Keratinocyte (primary cell): ENCODE data around the gene DCDC2. TPM values are rescaled to one million over a fixed set of nuclear protein-coding genes. Genes with fewer than 3 reads are reported as not detected.
A peak's percentile ranks its signal among the peaks of the same experiment; 100 is the strongest.

Source experiments
- DNase-seq: peaks from one replicate; pipeline ENCODE4 v3.0.0-alpha.2; 2011; ENCODE audit warnings: low read depth, missing footprints, low spot score
- FAIRE-seq: peaks from 2 replicates; lab custom pipeline; 2011; peaks lifted over from hg19 to GRCh38; lab: Jason Lieb, UNC
- H2AFZ ChIP-seq: 2 replicates; pipeline ENCODE4 v1.6.0; 2012; ENCODE audit warnings: low read length, control low read depth, inconsistent platforms; ENCODE audit not compliant: control insufficient read depth
- H3K27ac ChIP-seq: 2 replicates; pipeline ENCODE4 v1.5.1; 2011; ENCODE audit warnings: low read length; ENCODE audit not compliant: control insufficient read depth, insufficient read depth
- H3K27me3 ChIP-seq: 3 replicates; pipeline ENCODE4 v1.6.0; 2011; ENCODE audit warnings: low read length; ENCODE audit not compliant: control insufficient read depth, insufficient read depth; ENCODE audit errors: extremely low read depth
- H3K36me3 ChIP-seq, 2 experiments: 2 replicates in 1 of 2; 3 replicates in 1 of 2; pipeline ENCODE4 v1.5.1; 2011; ENCODE audit warnings: low read length in 2 of 2, mild to moderate bottlenecking in 1 of 2; ENCODE audit not compliant: control insufficient read depth in 2 of 2, insufficient read depth in 2 of 2; ENCODE audit errors: extremely low read depth in 1 of 2
- H3K4me1 ChIP-seq: 3 replicates; pipeline ENCODE4 v1.5.1; 2011; ENCODE audit warnings: low read length; ENCODE audit not compliant: control insufficient read depth, insufficient read depth; ENCODE audit errors: extremely low read depth
- H3K4me2 ChIP-seq: 3 replicates; pipeline ENCODE4 v1.6.0; 2011; ENCODE audit warnings: low read depth, low read length; ENCODE audit not compliant: control insufficient read depth, insufficient read depth; ENCODE audit errors: extremely low read depth
- H3K4me3 ChIP-seq, 3 experiments: fragments of 200-600 bp in 1 of 3; sonication (generic) in 1 of 3; 2 replicates in 2 of 3; 3 replicates in 1 of 3; pipeline ENCODE4 v1.5.1; 2011 to 2016; ENCODE audit warnings: low read length in 3 of 3, mild to moderate bottlenecking in 3 of 3, control low read depth in 2 of 3, inconsistent platforms in 1 of 3, low read depth in 1 of 3, mixed read lengths in 1 of 3, mixed run types in 1 of 3, moderate library complexity in 1 of 3; ENCODE audit not compliant: control insufficient read depth in 2 of 3, insufficient read depth in 2 of 3; ENCODE audit errors: extremely low read depth in 1 of 3
- H3K79me2 ChIP-seq: 2 replicates; pipeline ENCODE4 v1.6.0; 2012; ENCODE audit warnings: low read length; ENCODE audit not compliant: control insufficient read depth, insufficient read depth
- H3K9ac ChIP-seq: 3 replicates; pipeline ENCODE4 v1.6.0; 2011; ENCODE audit warnings: low read length; ENCODE audit not compliant: control insufficient read depth, insufficient read depth; ENCODE audit errors: extremely low read depth
- H3K9me1 ChIP-seq: 3 replicates; pipeline ENCODE4 v1.6.0; 2011; ENCODE audit warnings: low read length; ENCODE audit not compliant: control insufficient read depth, insufficient read depth; ENCODE audit errors: extremely low read depth
- H3K9me3 ChIP-seq: 2 replicates; pipeline ENCODE4 v1.5.1; 2012; ENCODE audit warnings: low read depth, low read length; ENCODE audit not compliant: control insufficient read depth
- H4K20me1 ChIP-seq: 3 replicates; pipeline ENCODE4 v1.6.0; 2011; ENCODE audit warnings: low read length; ENCODE audit not compliant: control insufficient read depth, insufficient read depth; ENCODE audit errors: extremely low read depth
- CTCF ChIP-seq, 3 experiments: IDR thresholded peaks in 1 of 3; conservative IDR thresholded peaks in 1 of 3; optimal IDR thresholded peaks in 1 of 3; 2 replicates in 2 of 3; 3 replicates in 1 of 3; pipeline versions ENCODE3 to v1.5.1; 2011; ENCODE audit warnings: low read length in 3 of 3, mild to moderate bottlenecking in 3 of 3, moderate library complexity in 2 of 3, control low read depth in 1 of 3, inconsistent platforms in 1 of 3; ENCODE audit not compliant: insufficient read depth in 2 of 3; ENCODE audit errors: extremely low read depth in 1 of 3
- EZH2 ChIP-seq: IDR thresholded peaks from one replicate; pipeline ENCODE4 v1.6.1; 2012; ENCODE audit warnings: inconsistent platforms, mild to moderate bottlenecking, low read length, moderate library complexity
- dilution Hi-C: fragments of 300-500 bp; cut with MboI; formaldehyde crosslinking; loops from one replicate; pipeline ENCODE4 v1.7.0; 2020; ENCODE audit warnings: low sequenced_read_pairs; ENCODE audit not compliant: extremely low pct_ligation_motif_present
- polyA plus RNA-seq, 5 experiments: library from polyadenylated mRNA; depleted of rRNA in 3 of 5; stranded (reverse) in 3 of 5; stranded (forward) in 1 of 5; unstranded in 1 of 5; fragments of >200 nt; gene quantifications; 1 replicate in 1 of 5; 2 replicates in 3 of 5; 3 replicates in 1 of 5; pipeline versions ENCODE4 v1.2.1 to v1.2.3, GENCODE V29; 2011 to 2012; ENCODE audit warnings: missing spikeins in 2 of 5, low read depth in 1 of 5, low replicate concordance in 1 of 5
- small RNA-seq, 3 experiments: library from RNA; depleted of rRNA; stranded (forward); fragments of <200 nt; gene quantifications; one replicate each; pipeline ENCODE3, GENCODE V24; 2012; ENCODE audit warnings: low read depth in 3 of 3, low replicate concordance in 1 of 3; ENCODE audit not compliant: insufficient read length in 3 of 3

DCDC2 gene
- polyA plus RNA-seq, 1 donor (not counting 4 experiments of a cell fraction or from before 2014, with no cell fraction given), result 0.10 TPM

GRCh38 chr6:24125980-24126379 lies 231.9 kb downstream of the DCDC2 start, which contains the start of gene NRSN1:
NRSN1 (plus strand) TSS chr6:24126215; CDS start chr6:24134328, 8,113 bp downstream.
- FAIRE-seq (no peak), DNase-seq (no peak)
- dilution Hi-C loops, result no loop called here
- H3K79me2 ChIP-seq, result no peaks in the 10 kb centered on the region
- H3K36me3 ChIP-seq, result no peaks in the 10 kb centered on the region
- H3K4me3 ChIP-seq, result no peak within 1 kb of the TSS
- H2AFZ ChIP-seq, result no peak within 1 kb of the TSS
- peaks cover 2% of the 10 kb centered on the region for H3K4me1 ChIP-seq
- no peaks in the 10 kb centered on the region for H3K9me1 ChIP-seq
- no peaks in the 10 kb centered on the region for H4K20me1 ChIP-seq
- H3K27me3 ChIP-seq, result no peaks in the 10 kb centered on the region
- TF ChIP-seq EZH2 (no peak), CTCF (optimal IDR thresholded peaks at IDR 0.05 in 1 of 3, IDR thresholded peaks at IDR 0.05 in 1 of 3, conservative IDR thresholded peaks at IDR 0.05 in 1 of 3; ENCODE audit: extremely low read depth in 1 of 3, insufficient read depth in 2 of 3, low read length in 3 of 3) (no peak)
- no peak within 1 kb of the TSS for H3K9ac ChIP-seq
- H3K4me2 ChIP-seq, result peak within 1 kb of the TSS; percentile 22
- H3K9me3 ChIP-seq, result no peaks in the 10 kb centered on the region
- H3K27ac ChIP-seq, result no peak within 1 kb of the TSS

GRCh38 chr6:24122139-24122538 lies 235.7 kb downstream of the DCDC2 start:
- no peaks in the 10 kb centered on the region for H3K9me3 ChIP-seq
- no peak overlapping the region for H3K27ac ChIP-seq
- H3K9ac ChIP-seq, result no peak overlapping the region
- H3K36me3 ChIP-seq, result no peaks in the 10 kb centered on the region
- DNase-seq, result no peak
- H3K4me1 ChIP-seq, result peaks cover 2% of the 10 kb centered on the region
- H4K20me1 ChIP-seq, result no peaks in the 10 kb centered on the region
- H3K4me2 ChIP-seq, result no peak overlapping the region
- H3K4me3 ChIP-seq, result no peak overlapping the region
- dilution Hi-C loops, result no loop called here
- H3K9me1 ChIP-seq, result no peaks in the 10 kb centered on the region
- H3K79me2 ChIP-seq, result no peaks in the 10 kb centered on the region
- no peak for TF ChIP-seq EZH2
- no peak for TF ChIP-seq CTCF (optimal IDR thresholded peaks at IDR 0.05 in 1 of 3, IDR thresholded peaks at IDR 0.05 in 1 of 3, conservative IDR thresholded peaks at IDR 0.05 in 1 of 3; ENCODE audit: extremely low read depth in 1 of 3, insufficient read depth in 2 of 3, low read length in 3 of 3)
- H2AFZ ChIP-seq, result no peak overlapping the region
- FAIRE-seq, result no peak
- no peaks in the 10 kb centered on the region for H3K27me3 ChIP-seq

Small RNA genes lying within 50 kb of the gene (small RNA-seq; reads per million reads assigned to genes)
- gene RF00218, result 0 reads per million in 3 experiments
- 0 to 0.25 (median 0) reads per million in 3 experiments for gene RNU6-391P

Other genes starting within 250 kb of the DCDC2 start
- gene NRSN1, start 231.8 kb downstream of the DCDC2 start, polyA plus RNA-seq, result not detected in 3 replicates
- 19.3 to 26.9 TPM (median 19.8 TPM) in 3 replicates for gene MRS2, start 44.9 kb upstream of the DCDC2 start, polyA plus RNA-seq
- gene GPLD1, start 131.5 kb upstream of the DCDC2 start, polyA plus RNA-seq, result 0.01 to 0.09 TPM (median 0.07 TPM) in 3 replicates
- 0.20 to 0.45 TPM (median 0.36 TPM) in 3 replicates for gene ALDH5A1, start 136.9 kb upstream of the DCDC2 start, polyA plus RNA-seq